Activated B cell treated with CpG ODN at 0.5 μM for 24 hours (primary cell): ENCODE results near the gene SEMA5A. TPM values are rescaled to one million over a fixed set of nuclear protein-coding genes. Genes with fewer than 3 reads are reported as not detected.

Source experiments
- ATAC-seq: fragments of 200-7000 bp; cut with Tn5 transposase; one replicate; pipeline ENCODE4 v1.10.0; 2021; ENCODE audit warnings: low read depth, mild to moderate bottlenecking, moderate library complexity
- CTCF ChIA-PET: fragments of 350-600 bp; sonication (Branson Sonifier 250); formaldehyde crosslinking; loops from one replicate; lab custom pipeline; 2021; ENCODE audit warnings: antibody characterized with exemption; lab: Charles Lee
- POLR2A ChIA-PET: fragments of 350-600 bp; sonication (Branson Sonifier 250); formaldehyde crosslinking; loops from one replicate; lab custom pipeline; 2021; ENCODE audit warnings: antibody characterized with exemption; lab: Charles Lee
- DNase-seq: peaks from one replicate; pipeline ENCODE4 v3.0.0; 2022
- H3K27ac Mint-ChIP-seq: one replicate; pipeline ENCODE4 v1.8.0; 2020; ENCODE audit warnings: mixed read lengths
- H3K27me3 Mint-ChIP-seq: one replicate; pipeline ENCODE4 v1.8.0; 2021; ENCODE audit warnings: mixed read lengths
- H3K36me3 Mint-ChIP-seq: one replicate; pipeline ENCODE4 v1.8.0; 2021; ENCODE audit warnings: low read depth, mixed read lengths
- H3K4me1 Mint-ChIP-seq: one replicate; pipeline ENCODE4 v1.8.0; 2021; ENCODE audit warnings: mixed read lengths
- H3K4me3 Mint-ChIP-seq: one replicate; pipeline ENCODE4 v1.8.0; 2020; ENCODE audit warnings: mild to moderate bottlenecking, mixed read lengths
- H3K9me3 Mint-ChIP-seq: one replicate; pipeline ENCODE4 v1.8.0; 2020; ENCODE audit warnings: mixed read lengths
- intact Hi-C: fragments of 100-400 bp; cut with micrococcal nuclease; formaldehyde crosslinking; loops from one replicate; pipeline ENCODE4 v1.15.1; 2024
- total RNA-seq: library from RNA; stranded (reverse); gene quantifications from 2 replicates; pipeline ENCODE4 v1.2.3, GENCODE V29; 2022
- TF ChIP-seq, protein P1 (sequence below): fragments of 200-600 bp; IDR thresholded peaks from one replicate; pipeline ENCODE4 v1.8.0; 2022; ENCODE audit warnings: antibody characterized with exemption, mild to moderate bottlenecking

The SEMA5A gene
- total RNA-seq, 1 donor from 2014 or later = not detected

- ATAC-seq (no peak), DNase-seq (no peak)
- ChIA-PET POLR2A (no interaction called here), CTCF (no interaction called here)
- Mint-ChIP-seq H3K9me3 (no peaks in the 10 kb centered on the region), H3K4me1 (no peaks in the 10 kb centered on the region), H3K36me3 (no peaks in the 10 kb centered on the region), H3K27ac (no peak overlapping the region), H3K27me3 (no peaks in the 10 kb centered on the region), H3K4me3 (no peak overlapping the region)
- TF ChIP-seq, protein P1, sequence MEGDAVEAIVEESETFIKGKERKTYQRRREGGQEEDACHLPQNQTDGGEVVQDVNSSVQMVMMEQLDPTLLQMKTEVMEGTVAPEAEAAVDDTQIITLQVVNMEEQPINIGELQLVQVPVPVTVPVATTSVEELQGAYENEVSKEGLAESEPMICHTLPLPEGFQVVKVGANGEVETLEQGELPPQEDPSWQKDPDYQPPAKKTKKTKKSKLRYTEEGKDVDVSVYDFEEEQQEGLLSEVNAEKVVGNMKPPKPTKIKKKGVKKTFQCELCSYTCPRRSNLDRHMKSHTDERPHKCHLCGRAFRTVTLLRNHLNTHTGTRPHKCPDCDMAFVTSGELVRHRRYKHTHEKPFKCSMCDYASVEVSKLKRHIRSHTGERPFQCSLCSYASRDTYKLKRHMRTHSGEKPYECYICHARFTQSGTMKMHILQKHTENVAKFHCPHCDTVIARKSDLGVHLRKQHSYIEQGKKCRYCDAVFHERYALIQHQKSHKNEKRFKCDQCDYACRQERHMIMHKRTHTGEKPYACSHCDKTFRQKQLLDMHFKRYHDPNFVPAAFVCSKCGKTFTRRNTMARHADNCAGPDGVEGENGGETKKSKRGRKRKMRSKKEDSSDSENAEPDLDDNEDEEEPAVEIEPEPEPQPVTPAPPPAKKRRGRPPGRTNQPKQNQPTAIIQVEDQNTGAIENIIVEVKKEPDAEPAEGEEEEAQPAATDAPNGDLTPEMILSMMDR = no peak
- intact Hi-C loops = no loop called here
These were observed 43.0 kb downstream of the SEMA5A start for GRCh38 chr5:9502864-9503263.

DNA sequence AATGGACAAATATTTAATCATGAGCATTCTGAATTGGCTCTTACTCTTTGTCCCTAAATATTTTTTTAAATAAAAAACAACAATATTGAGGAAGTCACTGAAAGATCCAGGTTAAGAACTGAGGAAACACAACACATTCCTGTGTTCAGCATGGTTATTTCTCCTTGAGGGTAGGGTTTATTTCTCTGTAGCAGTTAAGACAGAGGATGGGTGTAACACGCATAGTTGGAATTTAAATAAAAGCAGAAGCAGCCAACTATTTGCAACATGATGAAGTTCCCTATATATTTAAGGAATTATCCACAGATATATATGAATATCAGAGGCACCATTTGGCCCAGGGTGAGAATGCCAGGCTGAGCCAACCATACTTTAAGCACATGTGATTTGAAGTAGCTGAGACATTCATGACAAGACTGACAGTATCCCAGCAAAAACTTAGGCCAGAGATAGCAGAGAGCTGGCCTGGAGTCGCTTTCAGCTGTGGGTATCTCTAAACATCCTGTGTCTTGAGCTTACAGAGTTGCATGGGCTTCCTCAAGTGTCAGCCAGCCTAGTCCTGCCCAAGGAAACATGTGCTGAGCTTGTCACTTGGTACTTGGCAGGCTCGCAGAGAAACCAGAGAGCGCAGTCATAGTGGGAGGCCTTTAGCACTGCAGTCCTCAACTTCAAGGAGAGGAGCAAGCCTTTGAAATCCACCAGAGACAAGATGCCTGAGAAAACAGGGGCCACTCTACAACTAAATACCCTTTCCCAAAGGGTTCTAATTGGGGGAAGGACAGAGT is 43.6 kb downstream of the SEMA5A start:
- Mint-ChIP-seq H3K27me3 (no peaks in the 10 kb centered on the region), H3K36me3 (no peaks in the 10 kb centered on the region), H3K9me3 (no peaks in the 10 kb centered on the region), H3K4me3 (no peak overlapping the region), H3K27ac (no peak overlapping the region), H3K4me1 (no peaks in the 10 kb centered on the region)
- TF ChIP-seq, protein P1 = no peak
- ATAC-seq (no peak), DNase-seq (no peak)
- POLR2A ChIA-PET = no interaction called here
- intact Hi-C loops = no loop called here
- CTCF ChIA-PET = no interaction called here

DNA sequence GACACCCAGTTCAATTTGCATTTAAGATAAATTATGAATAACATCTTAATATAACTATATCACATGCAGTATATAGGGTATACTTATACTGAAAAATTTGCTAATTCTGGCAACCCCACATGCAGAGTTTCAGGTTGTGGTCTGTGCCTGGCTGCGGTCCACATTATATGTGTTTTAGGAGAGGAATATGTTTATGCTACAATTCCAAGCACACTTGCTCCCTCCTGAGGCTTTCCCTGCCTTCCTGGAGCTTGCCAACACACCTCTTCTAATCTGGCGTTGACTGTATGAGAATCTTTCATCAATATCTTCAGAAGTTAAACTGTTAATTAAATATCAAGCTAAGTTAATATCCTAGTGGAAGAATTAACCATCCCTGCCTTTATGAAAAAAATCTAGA is 45.2 kb downstream of the SEMA5A start:
- Mint-ChIP-seq H3K4me3 (no peak overlapping the region), H3K27ac (no peak overlapping the region), H3K27me3 (no peaks in the 10 kb centered on the region), H3K36me3 (no peaks in the 10 kb centered on the region), H3K4me1 (no peaks in the 10 kb centered on the region), H3K9me3 (no peaks in the 10 kb centered on the region)
- ATAC-seq (no peak), DNase-seq (no peak)
- TF ChIP-seq, protein P1 = no peak
- intact Hi-C loops = no loop called here
- ChIA-PET POLR2A (no interaction called here), CTCF (no interaction called here)

DNA sequence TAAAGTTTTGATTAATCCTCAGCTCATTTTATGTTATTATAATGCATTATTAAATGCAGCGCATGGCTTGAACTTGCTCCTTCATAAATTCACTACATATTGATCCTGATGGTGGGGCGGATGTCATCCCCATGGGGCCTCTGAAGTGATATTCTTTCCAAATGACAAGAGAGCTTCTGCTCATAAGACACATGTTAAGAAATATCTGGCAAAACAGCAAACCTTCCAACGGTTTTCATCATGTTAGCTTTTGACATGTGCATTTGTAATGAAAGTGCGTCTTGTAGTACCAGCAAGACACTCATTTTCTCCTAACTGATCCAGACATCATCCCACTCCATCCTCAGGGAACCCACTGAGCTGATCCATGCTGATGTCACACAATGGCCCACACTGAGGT is 45.7 kb downstream of the SEMA5A start:
- H3K9me3 Mint-ChIP-seq = no peaks in the 10 kb centered on the region
- H3K36me3 Mint-ChIP-seq = no peaks in the 10 kb centered on the region
- intact Hi-C loops = no loop called here
- TF ChIP-seq, protein P1 = no peak
- no peak overlapping the region for H3K4me3 Mint-ChIP-seq
- no peak overlapping the region for H3K27ac Mint-ChIP-seq
- CTCF ChIA-PET = no interaction called here
- no peaks in the 10 kb centered on the region for H3K27me3 Mint-ChIP-seq
- POLR2A ChIA-PET = no interaction called here
- DNase-seq (no peak), ATAC-seq (no peak)
- H3K4me1 Mint-ChIP-seq = no peaks in the 10 kb centered on the region

DNA sequence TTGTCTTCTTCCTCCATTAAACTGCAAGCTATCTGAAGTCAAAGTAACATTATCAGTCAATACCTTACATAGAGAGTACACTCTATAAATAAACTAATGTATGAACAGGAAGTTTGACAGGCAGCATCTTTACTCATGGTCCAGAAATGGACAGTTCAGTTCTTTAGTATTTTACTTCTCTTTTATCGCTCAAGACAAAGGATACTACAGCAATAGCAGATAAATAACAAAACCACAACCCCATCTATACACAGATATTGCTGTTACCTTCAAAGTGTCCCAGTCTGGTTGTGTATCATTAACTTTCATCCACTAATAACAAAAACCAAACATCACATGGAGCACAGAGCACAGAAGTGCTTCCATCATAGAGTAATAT is 46.4 kb downstream of the SEMA5A start:
- ChIA-PET CTCF (no interaction called here), POLR2A (no interaction called here)
- no peaks in the 10 kb centered on the region for H3K27me3 Mint-ChIP-seq
- H3K4me1 Mint-ChIP-seq = no peaks in the 10 kb centered on the region
- no peak overlapping the region for H3K4me3 Mint-ChIP-seq
- H3K36me3 Mint-ChIP-seq = no peaks in the 10 kb centered on the region
- ATAC-seq (no peak), DNase-seq (no peak)
- intact Hi-C loops = no loop called here
- TF ChIP-seq, protein P1 = no peak
- no peaks in the 10 kb centered on the region for H3K9me3 Mint-ChIP-seq
- no peak overlapping the region for H3K27ac Mint-ChIP-seq
